HepG2 (cell line): ENCODE measurements around the gene CGNL1. TPM values are rescaled to one million over a fixed set of nuclear protein-coding genes. Genes with fewer than 3 reads are reported as not detected.
A peak's percentile ranks its signal among the peaks of the same experiment; 100 is the strongest.

ENCODE experiments used
- ATAC-seq: fragments of 200-7000 bp; cut with Tn5 transposase; 3 replicates; pipeline ENCODE4 v1.9.1; 2020; ENCODE audit warnings: mild to moderate bottlenecking, moderate library complexity
- BruUV-seq: library from RNA; stranded (reverse); fragments of 400-500 nt; replicated peaks from 2 replicates; lab custom pipeline; 2021; lab: Mats Ljungman, UMichigan
- CTCF ChIA-PET: fragments of 300-600 bp; formaldehyde crosslinking; extraction: SDS; loops from one replicate; lab custom pipeline; 2021; ENCODE audit warnings: low total read pairs, inconsistent platforms, low intra/inter-chr PET ratio; lab: Yijun Ruan, JAX
- POLR2A ChIA-PET: fragments of 350-600 bp; sonication (Branson Sonifier 250); formaldehyde crosslinking; loops from one replicate; lab custom pipeline; 2020; ENCODE audit warnings: antibody characterized with exemption, inconsistent platforms; lab: Yijun Ruan, JAX
- DNase-seq: peaks from one replicate; pipeline ENCODE4 v3.0.0-alpha.2; 2015; ENCODE audit warnings: low spot score
- FAIRE-seq: peaks from 3 replicates; lab custom pipeline; 2011; peaks lifted over from hg19 to GRCh38; lab: Jason Lieb, UNC
- H2AFZ ChIP-seq: one replicate; pipeline ENCODE4 v1.6.1; 2011; ENCODE audit warnings: low read length, inconsistent platforms
- H3K27ac ChIP-seq: fragments of 300-600 bp; 3 replicates; pipeline ENCODE4 v1.8.0; 2011; ENCODE audit warnings: mixed run types, mild to moderate bottlenecking, mixed read lengths, low read length, inconsistent platforms; ENCODE audit not compliant: insufficient read depth; ENCODE audit errors: extremely low read length
- H3K27me3 ChIP-seq, 2 experiments: fragments of 200-600 bp in 1 of 2; 2 replicates in 1 of 2; 3 replicates in 1 of 2; pipeline versions ENCODE4 v1.6.0 to v1.8.0; 2011; ENCODE audit warnings: low read length in 2 of 2, mild to moderate bottlenecking in 2 of 2, moderate library complexity in 2 of 2, inconsistent platforms in 1 of 2; ENCODE audit not compliant: insufficient read depth in 2 of 2, control insufficient read depth in 1 of 2
- H3K36me3 ChIP-seq, 2 experiments: fragments of 200-600 bp in 1 of 2; replicated peaks in 1 of 2; 2 replicates in 1 of 2; 3 replicates in 1 of 2; pipeline versions ENCODE4 v1.5.1 to v1.8.0; 2011; ENCODE audit warnings: low read length in 2 of 2, inconsistent platforms in 1 of 2; ENCODE audit not compliant: insufficient read depth in 2 of 2, control insufficient read depth in 1 of 2
- H3K4me1 ChIP-seq: 2 replicates; pipeline ENCODE4 v1.5.1; 2012; ENCODE audit warnings: low read length, inconsistent platforms; ENCODE audit not compliant: insufficient read depth
- H3K4me2 ChIP-seq: 2 replicates; pipeline ENCODE4 v1.6.0; 2011; ENCODE audit warnings: low read depth, low read length, inconsistent platforms
- H3K4me3 ChIP-seq, 3 experiments: fragments of 200-600 bp in 1 of 3; sonication (generic), shearing (Covaris generic) in 1 of 3; replicated peaks in 1 of 3; 2 replicates each; pipeline ENCODE4 v1.5.1; 2011 to 2016; ENCODE audit warnings: low read length in 3 of 3, inconsistent platforms in 2 of 3, low read depth in 2 of 3, mild to moderate bottlenecking in 2 of 3, control low read depth in 1 of 3, mixed read lengths in 1 of 3; ENCODE audit not compliant: insufficient read depth in 1 of 3
- H3K79me2 ChIP-seq: one replicate; pipeline ENCODE4 v1.6.1; 2011; ENCODE audit warnings: low read length, inconsistent platforms; ENCODE audit not compliant: insufficient read depth
- H3K9ac ChIP-seq: 2 replicates; pipeline ENCODE4 v1.6.0; 2011; ENCODE audit warnings: mild to moderate bottlenecking, low read depth, low read length, inconsistent platforms; ENCODE audit not compliant: insufficient read depth
- H3K9me3 ChIP-seq: 2 replicates; pipeline ENCODE4 v1.5.1; 2012; ENCODE audit warnings: mild to moderate bottlenecking, low read length
- H4K20me1 ChIP-seq: 2 replicates; pipeline ENCODE4 v1.6.0; 2011; ENCODE audit warnings: inconsistent platforms, mild to moderate bottlenecking, low read length, moderate library complexity; ENCODE audit not compliant: insufficient read depth
- CTCF ChIP-seq: sonication (generic); formaldehyde crosslinking; IDR thresholded peaks from 2 replicates; pipeline ENCODE4 v1.5.0; 2020; ENCODE audit warnings: mild to moderate bottlenecking, missing genetic modification reagents, moderate library complexity
- RAD21 ChIP-seq: fragments of 450-650 bp; formaldehyde crosslinking; IDR thresholded peaks from 2 replicates; pipeline ENCODE4 v1.5.0; 2020; ENCODE audit warnings: mild to moderate bottlenecking
- SMC3 ChIP-seq: IDR thresholded peaks from 2 replicates; pipeline ENCODE4 v1.6.1; 2011; ENCODE audit warnings: low read length, improper control_type of control experiment
- STAG1 ChIP-seq: sonication (generic); formaldehyde crosslinking; IDR thresholded peaks from 2 replicates; pipeline ENCODE4 v1.4.0; 2020; ENCODE audit warnings: missing genetic modification reagents
- XRCC5 ChIP-seq: fragments of 200-400 bp; formaldehyde crosslinking; optimal IDR thresholded peaks from 2 replicates; pipeline ENCODE3; 2017; ENCODE audit warnings: mild to moderate bottlenecking, low read length
- ZFP36L1 ChIP-seq: sonication (generic); formaldehyde crosslinking; IDR thresholded peaks from 2 replicates; pipeline ENCODE4 v1.8.0; 2022; ENCODE audit warnings: mild to moderate bottlenecking, missing genetic modification reagents, moderate library complexity
- WGBS: methylation state at CpG from one replicate; pipeline ENCODE4 v1.1.6; 2017; ENCODE audit warnings: low lambda C conversion rate; 5-methylcytosine and 5-hydroxymethylcytosine counted together
- in situ Hi-C: cut with HindIII; loops from 2 replicates; pipeline ENCODE4 v1.10.0; 2017; ENCODE audit warnings: low pct_unique_long_range_greater_than_20kb; ENCODE audit not compliant: extremely low pct_ligation_motif_present
- intact Hi-C: fragments of 100-400 bp; cut with micrococcal nuclease; formaldehyde crosslinking; loops from one replicate; pipeline ENCODE4 v1.10.0; 2022; ENCODE audit not compliant: unreplicated experiment
- polyA plus RNA-seq, 8 experiments: library from polyadenylated mRNA; depleted of rRNA in 3 of 8; stranded (reverse) in 7 of 8; unstranded in 1 of 8; fragments of >200 nt; fragmentation: Illumina TruSeq in 4 of 8; extraction: Trizol in 4 of 8; gene quantifications; 2 replicates each; pipeline versions ENCODE4 v1.2.1 to v1.2.3, GENCODE V29; 2011 to 2016; ENCODE audit warnings: low read depth in 4 of 8, missing spikeins in 1 of 8, mixed read lengths in 1 of 8; ENCODE audit not compliant: insufficient read depth in 1 of 8
- total RNA-seq, 5 experiments: library from RNA; depleted of rRNA; stranded (reverse); fragments of >200 nt; fragmentation: Illumina TruSeq; extraction: Trizol; gene quantifications; 2 replicates each; pipeline ENCODE4 v1.2.3, GENCODE V29; 2016; ENCODE audit warnings: low read depth in 1 of 5

CGNL1 gene
- total and polyA plus RNA-seq, 2 of the 13 experiments (the other 11 are each of a cell fraction or from before 2014, with no cell fraction given), result 5.6 to 15.6 TPM

GRCh38 chr15:57561041-57561711 is 184.9 kb downstream of the CGNL1 start:
- BruUV-seq, result no TSS peak
- Histone ChIP-seq H3K4me3 (no peak overlapping the region), H3K4me2 (no peak overlapping the region), H3K36me3 (no peaks in the 10 kb centered on the region), H3K27me3 (0 out of 5 replicates have a peak, but pooled peaks cover 0 to 4% of the 10 kb centered on the region in 2 experiments), H3K9ac (no peak overlapping the region), H2AFZ (no peak overlapping the region)
- ATAC-seq, result peak; percentile 89
- FAIRE-seq, result peak; percentile 90
- intact Hi-C loops, result loop anchor here (2.0 to 5.0 kb wide), 4 partner anchors 52 to 301 kb away; no protein-coding TSS in a partner anchor
- WGBS, result 46% methylated on average over 9 of the region's 9 CpGs
- POLR2A ChIA-PET, result no interaction called here
- CTCF ChIA-PET, result interaction anchor here (1.0 to 1.4 kb wide), 4 partner anchors 51 to 509 kb away, joined by 3 to 4 read pairs (median 3); no protein-coding TSS in a partner anchor
- peak; percentile 77 for TF ChIP-seq XRCC5
- no peak for TF ChIP-seq ZFP36L1 (CRISPR knock-in tag)
- peak; percentile 65 for TF ChIP-seq RAD21 (CRISPR knock-in tag)
- peak; percentile 84 for TF ChIP-seq CTCF
- TF ChIP-seq STAG1 (CRISPR knock-in tag), result peak; percentile 76
- TF ChIP-seq SMC3, result peak; percentile 78
- TF ChIP-seq, all 625 proteins: peak for 5
- in situ Hi-C loops, result loop anchor here (5.0 kb wide), 1 partner anchor 51 kb away; no protein-coding TSS in a partner anchor
- Histone ChIP-seq H3K9me3 (no peaks in the 10 kb centered on the region), H3K4me1 (peaks cover 11% of the 10 kb centered on the region), H3K79me2 (no peaks in the 10 kb centered on the region), H4K20me1 (no peaks in the 10 kb centered on the region), H3K27ac (no peak overlapping the region)
- peak; percentile 62 for DNase-seq
